Ovary (tissue), 3 donors: ENCODE results near the gene PPP1R14C.

Experiments
- CTCF ChIP-seq, 3 donors: fragments of 450-650 bp in 2 of 3; fragments of 200-600 bp in 1 of 3; IDR thresholded peaks; one replicate each; pipeline versions ENCODE4 v1.5.1 to v1.8.0; 2016 to 2022; ENCODE audit warnings: antibody characterized with exemption in 3 of 3, mild to moderate bottlenecking in 1 of 3
- EP300 ChIP-seq: sonication (generic); formaldehyde crosslinking; IDR thresholded peaks from one replicate; pipeline ENCODE4 v1.6.1; 2017; ENCODE audit warnings: antibody characterized with exemption
- POLR2A ChIP-seq: fragments of 450-650 bp; IDR thresholded peaks from one replicate; pipeline ENCODE4 v1.6.1; 2017; ENCODE audit warnings: antibody characterized with exemption, mild to moderate bottlenecking, moderate library complexity
- donor health status: DM: no; HTN: no; CAD: no.

GRCh38 chr6:150156460-150156859, 13.6 kb downstream of the PPP1R14C start:
- TF ChIP-seq CTCF (IDR thresholded peaks at IDR 0.05) (no peak), EP300 (no peak), POLR2A (no peak)
